GM21576 (cell line): ENCODE data around the gene GTPBP2.

Experiments
- ATAC-seq: cut with Tn5 transposase; IDR thresholded peaks from one replicate; pipeline ENCODE4 v1.9.1; 2021; ENCODE audit warnings: mild to moderate bottlenecking, moderate library complexity; ENCODE audit not compliant: unreplicated experiment

GTPBP2 gene

GRCh38 chr6:43582911-43583310 lies 46.2 kb downstream of the GTPBP2 start:
- ATAC-seq: no peak

DNA sequence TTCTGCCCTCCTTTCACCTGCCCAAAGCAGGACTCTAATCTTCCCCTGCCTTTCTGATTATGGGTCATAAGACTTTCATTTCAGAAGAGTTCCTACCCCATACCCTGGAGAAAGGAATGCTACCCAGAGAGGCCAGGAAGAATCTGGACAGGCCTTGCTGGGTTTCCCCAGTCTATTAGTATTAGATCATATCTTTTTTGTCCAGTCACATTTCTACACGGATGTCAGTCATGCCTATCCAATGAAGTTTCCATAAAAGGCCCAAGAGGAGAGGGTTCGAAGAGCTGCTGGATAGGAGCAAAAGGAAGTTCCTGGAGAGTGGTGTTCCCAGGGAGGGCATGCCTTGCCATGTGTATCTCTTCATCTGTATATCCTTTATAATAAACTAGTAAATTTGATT lies 49.9 kb downstream of the GTPBP2 start:
- ATAC-seq: no peak

- no peak for ATAC-seq
These were observed 50.3 kb downstream of the GTPBP2 start for GRCh38 chr6:43578748-43579147.

- peak; percentile 80 for ATAC-seq
These were observed 53.1 kb downstream of the GTPBP2 start, which contains the start of the genes POLH and XPO5 for GRCh38 chr6:43575772-43576551. Gene POLH (plus strand): TSS chr6:43576185. CDS start chr6:43582320, 6,135 bp downstream. Gene XPO5 (minus strand): TSS chr6:43576038. CDS start chr6:43575864, 174 bp downstream.

GRCh38 chr6:43575105-43575771 lies 53.8 kb downstream of the GTPBP2 start:
- no peak for ATAC-seq

DNA sequence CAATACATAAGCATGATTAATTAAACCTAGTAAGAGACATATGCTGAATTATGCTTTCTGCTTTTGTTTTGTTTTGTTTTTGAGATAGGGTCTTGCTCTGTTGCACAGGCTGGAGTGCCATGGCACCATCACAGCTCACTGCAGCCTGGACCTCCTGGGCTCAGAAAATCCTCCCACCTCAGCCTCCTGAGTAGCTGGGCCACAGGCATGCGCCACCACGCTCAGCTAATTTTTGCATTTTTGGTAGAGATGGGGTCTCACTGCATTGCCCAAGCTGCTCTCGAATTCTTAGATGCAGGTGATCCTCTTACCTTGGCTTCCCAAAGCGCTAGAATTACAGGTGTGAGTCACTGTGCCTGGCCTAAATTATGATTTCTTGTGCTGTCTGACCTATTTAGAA lies 57.0 kb downstream of the GTPBP2 start:
- no peak for ATAC-seq

- ATAC-seq: no peak
These were observed 58.1 kb downstream of the GTPBP2 start for GRCh38 chr6:43570876-43571441.
